SK-MEL-5 (cell line): ENCODE data around the gene OR2L2. TPM values are rescaled to one million over a fixed set of nuclear protein-coding genes. Genes with fewer than 3 reads are reported as not detected.
"Not testable (repeated sequence)": the region's sequence is repeated elsewhere in the genome, so short reads cannot be mapped to it uniquely, and the experiment has no call there.

ENCODE experiments used
- DNase-seq: peaks from one replicate; pipeline ENCODE4 v3.0.0-alpha.2; 2016; ENCODE audit warnings: low read depth, low spot score
- in situ Hi-C: cut with HindIII; loops from 2 replicates; pipeline ENCODE4 v1.10.0; 2016; ENCODE audit warnings: low sequenced_read_pairs, high pct_unique_total_duplicates, low pct_unique_long_range_greater_than_20kb
- polyA plus RNA-seq, 2 experiments: library from polyadenylated mRNA; depleted of rRNA; stranded (reverse); fragments of >200 nt; gene quantifications; 2 replicates each; pipeline ENCODE4 v1.2.3, GENCODE V29; 2015
- total RNA-seq: library from RNA; depleted of rRNA; stranded (reverse); fragments of >200 nt; shearing (Covaris generic); gene quantifications from 2 replicates; pipeline ENCODE4 v1.2.3, GENCODE V29; 2014; rRNA removed

The OR2L2 gene, protein sequence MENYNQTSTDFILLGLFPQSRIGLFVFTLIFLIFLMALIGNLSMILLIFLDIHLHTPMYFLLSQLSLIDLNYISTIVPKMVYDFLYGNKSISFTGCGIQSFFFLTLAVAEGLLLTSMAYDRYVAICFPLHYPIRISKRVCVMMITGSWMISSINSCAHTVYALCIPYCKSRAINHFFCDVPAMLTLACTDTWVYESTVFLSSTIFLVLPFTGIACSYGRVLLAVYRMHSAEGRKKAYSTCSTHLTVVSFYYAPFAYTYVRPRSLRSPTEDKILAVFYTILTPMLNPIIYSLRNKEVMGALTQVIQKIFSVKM
- total RNA-seq: not detected in 2 replicates
- not detected in 2 replicates for polyA plus RNA-seq (2015; cell fraction: cytosol; rRNA removed)
- polyA plus RNA-seq (2015; cell fraction: nucleus; rRNA removed): 0.64 and 0.83 TPM in 2 replicates

DNA sequence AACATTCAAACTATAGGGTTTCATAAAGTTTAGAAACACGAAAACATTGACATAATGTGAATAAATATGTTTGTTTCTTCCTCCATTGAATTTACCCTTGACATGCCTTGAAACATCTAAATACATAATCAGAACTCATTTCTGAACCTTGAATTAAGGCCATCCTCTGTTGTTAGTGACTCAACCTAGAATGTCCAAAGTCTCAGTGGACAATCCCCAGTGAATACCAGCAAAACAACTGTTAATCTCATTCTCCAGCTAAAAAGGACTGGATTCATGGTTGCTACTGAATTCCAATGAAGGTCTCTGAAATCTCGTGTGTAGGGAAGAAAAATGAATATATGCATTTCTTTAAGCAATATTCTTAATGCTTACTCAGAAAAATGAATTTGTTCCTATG is at the start of gene OR2L2:
TSS of gene OR2L2 (plus strand) at position 301 of the 400 bp plus-strand sequence. CDS start 8,198 bp downstream, outside the sequence.
- in situ Hi-C loops: no loop called here
- DNase-seq: no peak

DNA sequence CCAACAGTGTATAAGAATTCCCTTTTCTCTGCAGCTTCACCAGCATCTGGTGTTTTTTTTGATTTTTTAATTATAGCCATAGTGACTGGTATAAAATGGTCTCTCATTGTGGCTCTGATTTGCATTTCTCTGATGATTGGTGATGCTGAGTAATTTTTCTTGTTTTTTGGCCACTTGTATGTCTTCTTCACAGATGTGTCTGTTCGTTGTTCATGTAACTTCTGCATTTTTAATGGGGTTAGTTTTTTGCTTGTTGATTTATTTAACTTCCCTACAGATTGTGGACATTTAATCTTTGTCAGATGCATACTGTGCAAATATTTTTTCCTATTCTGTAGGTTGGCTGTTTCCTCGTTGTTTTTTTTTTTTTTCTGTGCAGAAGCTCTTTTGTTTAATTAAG is 36.9 kb upstream of the OR2L2 start:
- no peak for DNase-seq
- in situ Hi-C loops: no loop called here

DNA sequence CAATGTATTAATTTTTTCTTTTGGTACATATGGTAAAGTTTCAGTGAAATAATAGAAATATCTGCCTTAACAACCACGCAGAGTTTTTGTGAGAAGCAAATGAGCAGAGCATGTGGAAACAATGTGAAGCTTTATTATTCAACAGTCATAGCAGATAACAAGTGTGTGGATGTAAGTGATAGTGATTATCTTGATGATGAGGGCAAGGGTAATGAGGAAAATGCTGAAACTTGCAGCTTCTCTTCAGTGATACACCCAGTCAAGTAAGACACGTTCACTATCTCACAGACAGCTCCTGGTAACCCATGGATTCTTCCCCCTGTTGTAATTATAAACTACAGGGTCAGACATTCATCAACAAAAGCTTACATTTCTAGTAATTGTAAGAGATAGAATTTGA is 31.1 kb upstream of the OR2L2 start:
- in situ Hi-C loops: no loop called here
- DNase-seq: no peak

DNA sequence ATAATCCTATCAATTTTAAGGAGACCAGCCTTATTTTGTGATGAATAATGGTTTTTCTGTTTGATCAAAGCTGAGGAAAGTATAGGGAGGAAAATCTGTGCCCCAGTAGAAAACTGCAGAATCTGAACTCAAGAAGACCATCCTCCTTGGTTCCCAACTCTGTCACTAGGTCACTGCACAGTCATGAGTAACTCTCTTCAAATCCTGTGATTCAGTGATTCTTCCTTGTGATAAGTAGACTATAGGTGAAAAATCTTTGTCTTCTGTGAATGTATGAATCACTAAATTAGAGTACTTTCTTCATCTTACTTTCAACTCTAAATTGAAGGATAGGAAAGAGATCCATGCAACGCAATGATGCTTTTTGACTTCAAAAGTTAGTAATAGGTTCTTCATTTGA is 29.7 kb upstream of the OR2L2 start:
- no peak for DNase-seq
- in situ Hi-C loops: no loop called here

DNA sequence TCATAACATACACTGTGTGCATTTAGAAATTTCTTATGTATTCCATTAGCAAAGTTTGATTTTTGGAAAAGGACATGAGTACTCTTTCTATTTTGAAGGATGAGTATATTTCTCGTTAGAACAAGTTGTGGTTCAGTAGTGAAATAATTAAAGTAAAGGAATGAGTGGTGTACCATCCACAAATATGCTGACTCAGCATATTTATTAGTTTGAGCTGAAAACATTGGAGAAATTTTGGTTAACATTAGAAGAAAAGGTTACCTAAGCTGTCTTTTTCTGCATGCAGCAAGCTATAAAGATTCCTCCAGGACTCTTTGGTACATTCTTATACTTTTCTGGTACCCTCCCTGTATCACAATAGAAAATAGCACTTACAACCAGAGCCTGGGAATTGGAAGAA is 22.1 kb upstream of the OR2L2 start:
- no peak for DNase-seq
- in situ Hi-C loops: no loop called here

DNA sequence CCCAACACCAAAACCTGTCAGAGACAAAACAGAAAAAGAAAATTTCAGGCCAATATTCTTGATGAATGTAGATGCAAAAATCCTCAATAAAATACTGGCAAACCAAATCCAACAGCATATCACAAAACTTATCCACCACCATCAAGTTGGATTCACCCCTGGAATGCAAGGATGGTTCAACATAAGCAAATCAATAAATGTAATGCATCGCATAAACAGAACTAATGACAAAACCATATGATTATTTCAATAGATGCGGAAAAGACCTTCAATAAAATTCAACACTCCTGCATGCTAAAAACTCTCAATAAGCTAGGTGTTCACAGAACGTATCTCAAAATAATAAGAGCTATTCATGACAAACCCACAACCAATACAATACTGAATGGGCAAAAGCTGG is 20.2 kb upstream of the OR2L2 start:
- in situ Hi-C loops: no loop called here
- DNase-seq: no peak

DNA sequence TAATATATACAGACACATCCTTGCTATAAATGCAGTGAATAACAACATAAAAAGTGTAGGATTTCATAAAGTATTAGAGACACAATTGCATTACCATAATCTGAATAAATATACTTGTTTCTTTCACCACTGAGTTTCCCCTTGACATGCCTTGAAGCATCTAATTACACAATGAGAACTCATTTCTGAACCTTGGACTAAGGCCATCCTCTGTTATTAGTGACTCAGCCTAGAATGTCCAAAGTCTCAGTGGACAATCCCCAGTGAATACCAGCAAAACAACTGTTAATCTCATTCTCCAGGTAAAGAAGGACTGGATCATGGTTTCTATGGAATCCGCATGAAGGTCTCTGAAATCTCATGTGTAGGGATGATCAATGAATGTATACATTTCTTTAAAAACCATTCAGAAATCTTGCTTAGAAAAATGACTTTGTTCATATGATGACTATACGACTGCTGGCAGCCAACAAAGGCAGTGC is 16.6 kb upstream of the OR2L2 start, which contains the start of gene OR2L5:
TSS of gene OR2L5 (plus strand) at position 432 of the 482 bp plus-strand sequence. CDS start 8,288 bp downstream, outside the sequence.
- in situ Hi-C loops: no loop called here
- no peak for DNase-seq

DNA sequence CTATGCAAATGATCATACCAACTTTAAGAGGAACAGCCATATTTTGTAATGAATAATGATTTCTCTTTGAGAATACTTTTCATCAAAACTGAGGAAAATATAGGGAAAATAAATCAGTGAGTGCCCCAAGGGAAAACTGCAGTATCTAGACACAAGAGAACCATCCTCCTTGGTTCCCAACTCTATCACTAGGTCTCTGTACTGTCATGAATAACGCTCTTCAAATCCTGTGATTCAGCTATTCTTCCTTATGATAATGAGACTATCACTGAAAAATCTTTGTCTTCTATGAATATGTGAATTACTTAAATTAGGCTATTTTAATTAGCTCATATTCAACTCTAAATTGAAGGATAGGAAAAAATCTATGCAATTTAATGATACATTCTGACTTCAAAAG is 14.1 kb upstream of the OR2L2 start:
- no peak for DNase-seq
- in situ Hi-C loops: no loop called here

DNA sequence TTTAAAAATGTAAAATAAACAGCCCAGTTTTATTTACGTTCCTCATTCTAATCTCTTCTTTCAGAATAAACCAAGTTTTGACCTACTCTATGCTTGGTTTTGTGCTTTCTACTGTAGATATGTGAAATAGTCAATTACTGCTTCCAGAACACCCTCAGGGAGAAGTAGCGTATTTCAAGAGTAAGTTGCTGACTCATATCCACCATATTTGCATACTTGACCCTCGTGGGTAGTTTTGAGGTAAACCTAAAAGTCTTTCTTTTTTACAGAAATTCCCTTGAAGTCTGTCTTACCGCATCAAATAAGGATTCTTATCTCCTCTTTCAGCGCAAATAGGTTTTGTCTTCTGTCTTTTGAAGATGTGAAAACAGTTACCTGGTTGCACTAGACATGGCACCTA is 15.3 kb downstream of the OR2L2 start:
- in situ Hi-C loops: no loop called here
- DNase-seq: no peak

DNA sequence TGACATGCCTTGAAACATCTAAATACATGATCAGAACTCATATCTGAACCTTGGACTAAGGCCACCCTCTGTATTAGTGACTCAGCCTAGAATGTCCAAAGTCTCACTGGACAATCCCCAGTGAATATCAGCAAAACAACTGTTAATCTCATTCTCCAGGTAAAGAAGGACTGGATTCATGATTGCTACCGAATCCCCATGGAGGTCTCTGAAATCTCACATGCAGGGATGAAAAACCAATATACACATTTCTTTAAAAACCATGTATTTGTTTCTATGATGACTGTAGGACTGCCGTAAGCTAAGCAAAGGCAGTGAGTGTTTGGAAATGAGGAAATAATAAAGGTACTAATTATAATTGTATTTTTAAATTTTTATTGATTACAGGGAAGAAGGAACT is 16.7 kb downstream of the OR2L2 start, which contains the start of gene OR2L3:
TSS of gene OR2L3 (plus strand) at position 301 of the 400 bp plus-strand sequence. CDS start 13,846 bp downstream, outside the sequence.
- in situ Hi-C loops: no loop called here
- no peak for DNase-seq

DNA sequence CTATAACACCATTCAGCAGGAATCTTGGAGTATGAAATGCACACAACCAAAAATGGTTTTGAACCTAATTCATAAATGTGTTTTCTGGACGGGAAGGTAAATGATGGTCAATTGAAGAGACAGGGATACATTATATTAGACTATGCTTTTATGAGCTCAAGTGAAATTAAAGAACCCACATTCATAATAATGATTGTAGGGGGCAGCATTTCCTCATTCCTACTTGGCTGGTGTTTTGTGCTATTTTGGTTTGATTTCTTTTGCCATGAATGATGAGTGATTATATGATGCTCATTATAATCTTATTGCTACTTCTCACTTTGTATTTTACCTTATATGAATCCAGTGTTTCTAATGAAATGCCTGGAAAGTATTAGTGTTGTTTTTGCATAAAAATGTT is 17.1 kb downstream of the OR2L2 start:
- in situ Hi-C loops: no loop called here
- no peak for DNase-seq

DNA sequence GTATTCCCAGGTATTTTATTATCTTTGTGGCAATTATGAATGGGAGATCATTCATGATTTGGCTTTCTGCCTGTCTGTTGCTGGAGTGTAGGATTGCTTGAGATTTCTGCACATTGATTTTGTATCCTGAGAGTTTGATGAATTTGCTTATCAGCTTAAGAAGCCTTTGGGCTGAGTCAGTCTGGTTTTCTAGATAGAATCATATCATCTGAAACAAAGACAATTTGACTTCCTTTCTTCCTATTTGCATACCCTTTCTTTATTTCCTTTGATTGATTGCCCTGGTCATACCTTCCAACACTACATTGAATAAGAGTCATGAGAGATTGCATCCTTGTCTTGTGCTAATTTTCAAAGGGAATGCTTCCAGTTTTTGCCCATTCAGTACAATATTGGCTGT is 24.8 kb downstream of the OR2L2 start:
- in situ Hi-C loops: no loop called here
- DNase-seq: no peak

DNA sequence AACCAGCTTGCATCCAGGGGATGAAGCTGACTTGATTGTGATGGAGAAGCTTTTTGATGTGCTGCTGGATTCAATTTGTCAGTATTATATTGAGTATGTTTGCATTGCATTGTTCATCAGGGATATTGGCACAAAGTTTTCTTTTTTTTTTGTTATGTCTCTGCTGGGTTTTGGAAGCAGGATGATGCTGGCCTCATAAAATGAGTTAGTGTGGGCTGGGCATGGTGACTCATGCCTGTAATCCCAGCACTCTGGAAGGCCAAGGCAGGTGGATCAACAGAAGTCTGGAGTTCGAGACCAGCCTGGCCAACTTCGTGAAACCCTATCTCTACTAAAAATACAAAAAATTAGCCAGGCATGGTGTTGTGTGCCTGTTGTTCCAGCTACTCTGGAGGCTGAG is 25.4 kb downstream of the OR2L2 start:
- in situ Hi-C loops: no loop called here
- DNase-seq: no peak

DNA sequence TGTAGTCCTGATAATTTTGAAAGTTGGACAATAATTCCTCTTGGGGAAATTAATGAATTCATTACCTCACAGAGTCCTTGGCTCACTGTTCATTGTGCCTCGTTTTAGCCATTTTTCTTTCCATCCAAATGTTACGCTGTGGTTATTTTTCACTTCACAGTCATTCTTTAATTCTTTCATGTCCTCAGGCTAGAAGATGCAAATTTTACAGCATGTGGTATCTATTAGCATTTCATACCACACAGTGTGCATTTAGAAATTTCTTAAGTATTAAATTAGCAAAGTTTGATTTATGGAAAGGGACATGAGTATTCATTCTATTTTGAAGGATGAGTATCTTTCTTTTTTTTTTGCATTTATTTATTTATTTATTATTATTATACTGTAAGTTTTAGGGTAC is 35.2 kb downstream of the OR2L2 start:
- in situ Hi-C loops: no loop called here
- DNase-seq: no peak

DNA sequence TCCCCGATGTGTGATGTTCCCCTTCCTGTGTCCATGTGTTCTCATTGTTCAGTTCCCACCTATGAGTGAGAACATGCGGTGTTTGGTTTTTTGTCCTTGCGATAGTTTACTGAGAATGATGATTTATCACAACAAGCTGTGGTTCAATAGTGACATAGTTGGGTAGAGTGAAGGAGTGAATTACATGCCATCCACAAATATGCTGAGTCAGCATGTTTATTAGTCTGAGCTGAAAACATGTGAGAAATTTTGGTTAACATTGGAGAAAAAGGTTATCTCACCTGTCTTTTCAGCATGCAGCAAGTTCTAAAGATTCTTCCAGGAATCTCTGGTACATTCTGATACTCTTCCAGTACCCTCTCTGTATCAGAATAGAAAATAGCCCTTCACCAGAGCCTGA is 35.7 kb downstream of the OR2L2 start:
- in situ Hi-C loops: no loop called here
- no peak for DNase-seq

DNA sequence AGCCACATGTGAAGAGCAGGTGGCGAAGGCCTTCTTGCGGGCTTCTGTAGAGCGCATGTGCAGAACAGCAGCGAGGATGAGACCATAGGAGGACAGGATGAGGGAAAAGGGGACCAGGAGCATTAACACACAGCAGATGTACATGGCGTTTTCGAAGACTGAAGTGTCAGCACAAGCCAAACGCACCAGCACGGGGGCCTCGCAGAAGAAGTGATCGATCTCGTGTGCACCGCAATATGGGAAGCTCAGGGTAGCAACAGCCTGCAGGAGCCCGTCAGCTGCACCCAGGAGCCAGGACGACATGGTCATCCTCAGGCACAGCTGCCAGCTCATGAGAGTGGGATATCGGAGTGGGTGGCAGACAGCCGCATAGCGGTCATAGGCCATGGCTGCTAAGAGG is 54.0 kb downstream of the OR2L2 start:
- DNase-seq, in situ Hi-C loops: not testable (repeated sequence)
